GM18511 (cell line): ENCODE measurements around the gene CCDC187.
"Not testable (repeated sequence)": the region's sequence is repeated elsewhere in the genome, so short reads cannot be mapped to it uniquely, and the experiment has no call there.

Source experiments
- ATAC-seq: cut with Tn5 transposase; IDR thresholded peaks from one replicate; pipeline ENCODE4 v1.9.1; 2021; ENCODE audit warnings: mild to moderate bottlenecking, moderate library complexity; ENCODE audit not compliant: unreplicated experiment

The CCDC187 gene

DNA sequence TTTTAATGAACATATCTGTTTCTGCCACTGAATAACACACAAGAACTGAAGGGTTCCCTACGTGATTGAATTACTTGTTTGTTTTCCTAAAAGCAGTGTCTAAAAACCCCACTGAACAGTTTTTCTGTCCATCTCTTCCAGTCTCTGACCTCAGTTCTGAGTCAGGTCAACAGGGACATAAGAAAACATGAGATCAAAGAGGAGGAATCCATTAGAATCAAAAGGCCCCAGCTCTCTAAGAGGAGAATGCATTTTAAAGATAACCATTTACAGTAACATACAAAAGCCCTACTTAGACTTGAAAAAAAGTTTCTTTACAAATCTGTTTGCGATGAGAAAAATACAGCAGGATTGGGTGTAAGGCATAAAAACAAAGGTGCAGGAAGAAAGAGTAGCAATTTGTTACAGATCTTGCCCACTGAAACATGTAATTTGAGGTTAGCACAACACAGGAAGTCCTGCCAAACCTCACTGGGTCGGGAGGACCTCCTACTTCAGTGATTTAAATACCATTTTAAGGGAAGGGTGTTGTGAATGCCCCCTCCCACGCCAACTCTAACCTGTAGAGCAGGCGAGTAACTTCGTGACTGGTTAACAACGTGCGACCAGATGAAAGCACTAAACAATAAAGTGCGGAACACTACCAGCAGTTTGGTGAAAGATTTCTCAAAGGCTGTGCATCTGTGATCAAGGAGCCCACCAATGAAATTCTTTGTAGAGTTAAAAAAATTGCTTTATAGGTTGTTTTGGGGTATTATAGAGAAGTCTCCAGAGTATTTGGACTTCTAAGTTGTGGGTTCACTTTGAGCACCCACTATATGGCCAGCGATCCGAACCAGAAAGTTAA lies 59.5 kb downstream of the CCDC187 start:
- peak; percentile 35 for ATAC-seq

DNA sequence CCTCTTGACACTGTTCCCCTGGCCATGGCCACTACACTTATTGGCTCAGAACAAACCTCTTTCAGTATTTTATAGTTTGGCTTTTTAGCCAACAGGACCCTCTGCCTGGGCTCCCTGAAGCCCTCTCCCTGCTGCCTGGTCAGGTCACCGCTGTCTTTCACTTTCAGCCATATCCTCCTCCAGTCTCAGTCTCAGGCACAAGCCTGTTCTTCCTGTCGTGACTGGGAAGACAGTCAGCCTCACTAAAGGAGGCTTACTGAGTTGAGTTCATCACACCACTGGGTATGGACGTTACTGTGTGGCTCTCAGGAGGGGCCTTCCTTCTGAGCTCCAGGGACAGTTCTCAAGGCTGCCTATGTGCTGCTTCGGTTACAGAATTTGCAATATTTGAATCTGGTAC lies 60.3 kb downstream of the CCDC187 start:
- no peak for ATAC-seq

DNA sequence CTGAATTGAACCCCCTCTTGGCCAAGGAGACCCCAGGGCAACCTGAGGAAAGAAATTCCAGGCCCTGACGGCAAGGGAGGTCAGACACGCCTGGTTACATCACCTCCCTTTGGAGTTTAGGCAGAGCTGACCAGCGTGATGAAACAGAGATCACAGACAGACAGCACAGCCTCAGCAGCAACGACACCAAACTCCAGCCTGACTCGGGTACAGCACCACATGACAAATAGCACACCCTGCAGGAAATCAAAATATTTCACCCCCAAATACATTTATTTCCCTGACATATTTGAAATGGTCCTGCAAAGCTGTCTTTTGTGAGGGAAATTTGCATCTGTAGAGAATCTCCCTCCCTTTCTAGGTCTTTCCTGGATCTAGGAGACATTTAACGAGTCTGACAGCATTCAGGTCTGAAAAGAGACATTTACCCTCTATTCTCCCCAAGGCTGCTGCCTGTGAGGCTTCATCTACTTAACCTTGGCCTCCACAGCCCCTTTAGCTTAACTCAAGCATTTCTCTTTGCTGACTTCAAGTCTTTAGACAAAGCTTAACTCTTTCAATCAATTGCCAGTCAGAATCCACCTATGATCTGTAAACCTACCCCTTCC lies 60.9 kb downstream of the CCDC187 start:
- no peak for ATAC-seq

DNA sequence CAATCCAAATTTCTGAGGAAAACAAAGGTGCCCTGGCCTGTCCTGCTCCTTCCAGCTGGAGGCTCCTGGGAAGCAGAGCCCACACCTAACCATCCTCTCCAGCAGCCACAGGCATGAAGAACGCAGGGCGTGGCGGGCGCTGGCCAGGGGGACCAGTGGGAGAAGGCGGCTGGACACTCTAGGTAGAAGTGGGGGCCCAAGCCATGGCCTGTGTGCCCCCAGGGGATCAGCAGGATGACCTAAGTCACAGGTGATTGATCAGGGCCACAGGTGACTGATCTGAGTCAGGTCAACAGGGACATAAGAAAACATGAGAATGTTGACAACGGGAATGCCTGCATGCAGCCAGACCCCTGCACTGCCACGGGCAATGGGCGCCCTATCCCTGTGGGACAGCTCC lies 61.6 kb downstream of the CCDC187 start:
- no peak for ATAC-seq

DNA sequence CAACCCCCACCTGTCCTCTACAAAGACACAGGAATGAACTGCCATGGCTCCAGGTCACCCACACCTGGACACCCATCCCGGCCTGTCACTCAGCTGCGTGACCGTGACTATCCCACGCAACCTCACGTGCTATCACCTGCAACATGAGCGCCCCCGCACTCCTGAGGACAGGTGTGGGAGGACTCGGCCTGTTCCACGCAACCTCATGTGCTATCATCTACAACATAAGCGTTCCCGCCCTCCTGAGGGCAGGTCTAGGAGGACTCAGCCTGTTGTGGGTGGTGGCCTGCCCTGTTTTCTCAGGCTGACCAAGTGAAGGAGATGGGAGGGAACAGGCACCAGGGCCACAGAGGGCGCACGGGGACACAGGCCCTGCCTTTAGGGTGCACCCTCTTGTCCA lies 62.4 kb downstream of the CCDC187 start:
- no peak for ATAC-seq

DNA sequence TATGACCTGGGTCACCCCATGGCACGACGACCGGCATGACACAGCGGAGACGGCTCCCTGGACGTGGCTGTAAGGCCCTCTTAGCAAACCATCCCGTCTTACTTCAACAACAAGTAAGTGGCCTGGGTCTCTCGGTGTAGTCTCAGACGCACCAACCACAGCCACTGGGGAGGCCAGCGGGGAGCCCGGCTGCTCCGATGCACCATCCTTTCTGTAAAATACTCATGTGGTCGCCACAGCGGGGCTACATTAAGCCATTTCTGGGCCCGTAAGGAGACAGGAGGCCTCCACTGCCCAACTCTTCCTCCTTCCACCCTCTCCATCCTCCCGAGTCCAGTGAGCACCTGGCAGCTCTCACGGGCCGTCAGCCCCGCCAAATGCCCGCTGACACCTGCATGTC lies 63.0 kb downstream of the CCDC187 start:
- no peak for ATAC-seq

DNA sequence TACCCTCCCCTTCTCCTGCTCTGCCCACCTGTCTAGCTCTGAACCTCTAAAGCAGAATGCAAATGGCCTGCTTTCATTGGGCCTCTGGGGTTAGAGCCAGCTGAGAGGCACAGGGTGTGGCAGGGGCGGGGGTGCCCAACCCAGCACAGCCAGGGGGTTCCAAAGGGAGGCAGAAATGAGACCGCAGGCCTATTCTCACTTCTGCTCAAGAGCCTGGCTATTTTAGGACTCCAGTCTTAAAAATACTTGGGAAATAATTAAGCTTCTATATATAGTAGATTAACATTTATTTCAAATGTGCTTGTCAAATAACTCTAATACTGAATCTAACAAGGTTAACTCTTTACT lies 63.9 kb downstream of the CCDC187 start:
- peak; percentile 34 for ATAC-seq

DNA sequence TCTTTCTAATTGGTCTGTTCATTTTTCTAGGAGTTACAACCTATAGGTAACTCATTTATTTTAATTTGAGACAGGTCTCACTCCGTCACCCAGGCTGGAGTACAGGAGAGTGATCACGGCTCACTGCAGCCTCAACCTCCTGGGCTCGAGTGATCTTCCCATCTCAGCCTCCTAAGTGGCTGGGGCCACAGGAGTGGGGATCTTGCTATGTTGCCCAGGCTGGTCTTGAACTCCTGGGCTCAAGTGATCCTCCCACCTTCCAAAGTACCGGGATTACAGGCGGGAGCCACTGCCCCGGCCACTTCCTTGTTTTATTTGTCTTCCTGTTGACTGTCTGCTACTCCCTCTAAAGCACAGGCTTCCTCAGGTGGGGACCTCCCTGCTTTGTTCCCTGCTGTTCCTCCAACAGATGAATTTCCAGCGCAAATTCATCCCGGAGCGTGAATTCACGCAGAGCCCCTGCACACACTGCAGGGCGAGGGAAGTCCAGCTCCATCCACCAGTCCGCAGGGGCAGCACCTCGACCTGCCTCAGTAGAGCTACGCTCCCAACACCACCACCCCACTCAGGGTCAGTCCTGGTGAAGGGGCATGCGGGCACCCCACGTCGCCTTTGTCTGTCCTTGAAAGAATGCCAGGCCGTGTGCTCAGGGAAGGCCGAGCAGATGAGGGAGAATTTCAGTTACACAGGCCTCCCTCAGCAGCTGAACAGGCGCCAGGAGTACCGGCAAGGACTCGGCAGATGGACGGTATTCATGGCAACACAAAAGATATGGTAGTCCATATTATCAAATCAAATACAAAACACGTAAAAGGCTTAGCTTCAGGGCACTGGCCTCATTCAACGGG lies 64.5 kb downstream of the CCDC187 start:
- ATAC-seq, result no peak

DNA sequence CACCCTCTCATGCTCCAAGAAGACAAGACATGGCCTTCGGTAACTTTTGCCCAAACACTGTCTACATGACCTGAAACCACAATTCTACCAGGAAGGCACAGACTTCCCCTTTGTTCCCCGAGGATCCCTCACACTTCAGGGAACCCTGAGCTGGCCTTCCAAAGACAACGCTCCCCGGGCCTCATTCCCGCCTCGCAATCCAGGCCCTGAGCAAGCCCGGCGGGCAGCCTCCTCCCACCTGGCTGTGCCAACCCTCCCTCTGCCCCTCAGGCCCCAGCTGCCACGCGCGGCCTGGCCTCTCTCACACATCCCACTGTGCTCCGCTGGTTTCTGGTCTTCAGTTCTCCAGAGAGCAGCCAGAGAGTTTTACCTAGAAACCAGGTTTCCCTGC lies 65.6 kb downstream of the CCDC187 start:
- no peak for ATAC-seq

DNA sequence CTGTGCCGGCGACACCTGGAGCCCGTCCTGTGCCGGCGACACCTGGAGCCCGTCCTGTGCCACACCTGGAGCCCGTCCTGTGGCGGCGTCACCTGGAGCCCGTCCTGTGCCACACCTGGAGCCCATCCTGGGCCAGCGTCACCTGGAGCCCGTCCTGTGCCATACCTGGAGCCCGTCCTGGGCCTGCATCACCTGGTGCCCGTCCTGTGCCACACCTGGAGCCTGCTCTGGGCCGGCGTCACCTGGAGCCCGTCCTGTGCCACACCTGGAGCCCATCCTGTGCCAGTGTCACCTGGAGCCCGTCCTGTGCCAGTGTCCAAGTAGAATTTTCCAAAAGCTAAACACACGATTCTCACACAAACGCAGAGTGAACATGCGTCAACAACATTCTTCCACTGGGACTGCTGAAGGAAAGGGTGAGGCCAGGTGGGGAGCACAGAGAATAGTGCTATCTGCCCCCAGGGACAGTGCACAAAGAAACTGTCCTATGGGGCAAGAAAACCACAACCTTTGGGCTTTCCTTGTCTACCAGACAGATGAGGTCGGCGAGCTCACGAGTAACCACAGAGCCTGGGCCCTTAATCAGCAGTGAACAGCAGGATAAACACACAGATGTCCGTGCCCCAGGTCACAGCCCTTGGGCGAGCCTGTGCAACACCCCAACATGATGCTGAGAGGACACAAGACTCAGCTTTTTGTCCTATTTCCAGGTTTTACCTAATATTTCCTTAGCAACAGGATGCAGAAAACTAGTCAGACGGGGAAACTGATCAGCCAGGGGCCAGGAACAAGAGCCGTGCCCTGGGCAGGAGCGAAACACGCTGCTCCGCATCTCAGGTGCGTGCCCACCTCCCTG lies 66.2 kb downstream of the CCDC187 start:
- ATAC-seq, result no peak

DNA sequence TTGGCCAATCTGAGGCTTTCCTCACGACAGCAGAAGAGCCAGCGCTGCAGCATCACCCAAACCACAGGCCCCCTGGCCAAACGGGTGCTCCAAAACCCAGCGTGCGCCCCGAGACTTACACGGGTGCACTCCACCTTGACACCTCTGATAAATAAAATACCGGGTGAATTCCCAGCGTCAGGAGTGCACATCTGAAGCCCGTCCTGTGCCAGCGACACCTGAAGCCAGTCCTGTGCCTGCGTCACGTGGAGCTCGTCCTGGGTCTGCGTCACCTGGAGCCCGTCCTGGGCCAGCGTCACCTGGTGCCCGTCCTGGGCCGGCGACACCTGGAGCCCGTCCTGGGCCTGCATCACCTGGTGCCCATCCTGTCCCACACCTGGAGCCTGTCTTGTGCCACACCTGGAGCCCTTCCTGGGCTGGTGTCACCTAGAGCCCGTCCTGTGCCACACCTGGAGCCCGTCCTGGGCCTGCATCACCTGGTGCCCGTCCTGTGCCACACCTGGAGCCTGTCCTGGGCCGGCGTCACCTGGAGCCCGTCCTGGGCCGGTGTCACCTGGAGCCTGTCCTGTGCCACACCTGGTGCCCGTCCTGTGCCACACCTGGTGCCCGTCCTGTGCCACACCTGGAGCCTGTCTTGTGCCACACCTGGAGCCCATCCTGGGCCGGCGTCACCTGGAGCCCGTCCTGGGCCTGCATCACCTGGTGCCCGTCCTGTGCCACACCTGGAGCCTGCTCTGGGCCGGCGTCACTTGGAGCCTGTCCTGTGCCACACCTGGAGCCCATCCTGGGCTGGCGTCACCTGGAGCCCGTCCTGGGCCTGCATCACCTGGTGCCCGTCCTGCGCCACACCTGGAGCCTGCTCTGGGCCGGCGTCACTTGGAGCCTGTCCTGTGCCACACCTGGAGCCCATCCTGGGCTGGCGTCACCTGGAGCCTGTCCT lies 67.2 kb downstream of the CCDC187 start:
- not testable (repeated sequence) for ATAC-seq

DNA sequence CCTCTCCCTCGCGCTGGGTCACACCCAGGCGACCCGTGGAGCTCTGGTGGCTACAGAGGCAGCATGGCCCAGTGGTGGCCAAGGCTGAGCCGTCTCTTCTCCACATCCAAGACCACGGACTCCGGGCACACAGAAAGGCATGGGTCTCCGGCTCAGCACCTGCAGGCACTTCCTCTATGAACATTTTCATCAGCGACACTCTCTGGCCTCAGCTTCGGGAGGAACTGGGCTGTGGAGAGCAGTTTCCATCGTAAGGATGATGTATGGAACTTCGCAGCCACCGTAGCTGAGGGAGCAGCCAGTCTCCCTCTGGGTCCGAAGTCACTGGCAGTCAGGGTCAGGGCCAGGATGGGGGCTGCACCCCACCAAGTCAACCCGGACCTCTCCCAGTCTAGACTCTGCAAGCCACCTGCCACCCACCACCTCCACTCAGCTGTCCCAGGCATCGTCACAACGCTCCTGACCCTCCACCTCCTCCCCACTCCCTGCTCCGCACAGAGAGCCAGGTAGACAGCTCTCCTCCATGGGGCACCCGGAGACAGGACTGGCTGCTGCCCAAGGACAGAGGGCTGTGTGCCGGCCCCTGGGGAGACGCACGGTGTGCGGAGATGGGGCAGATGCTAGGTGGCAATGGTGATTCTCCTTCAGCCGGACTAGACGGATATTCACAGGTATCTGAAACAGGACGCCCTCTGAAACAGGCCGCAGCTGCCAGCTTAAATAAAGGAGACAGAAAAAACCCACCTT lies 68.0 kb downstream of the CCDC187 start:
- no peak for ATAC-seq

DNA sequence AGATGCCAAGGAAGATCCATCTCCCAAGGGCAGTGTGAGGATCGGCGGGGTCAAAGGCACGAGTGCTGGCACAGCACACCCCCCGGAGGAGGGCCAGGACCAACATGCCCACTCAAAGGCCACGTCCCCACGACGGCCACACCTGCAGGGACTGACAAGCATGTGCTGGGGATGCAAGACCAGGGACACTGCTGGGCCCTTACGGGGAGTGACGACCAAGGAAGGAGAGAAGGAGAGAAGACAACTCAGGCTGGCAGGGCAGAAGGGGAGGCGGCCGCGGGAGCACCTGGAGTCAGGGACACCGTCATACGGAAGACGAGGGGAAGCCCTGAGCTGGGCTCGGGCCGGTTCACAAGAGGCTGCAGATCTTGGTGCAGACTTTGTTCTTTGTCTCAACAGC lies 68.7 kb downstream of the CCDC187 start:
- ATAC-seq, result no peak

DNA sequence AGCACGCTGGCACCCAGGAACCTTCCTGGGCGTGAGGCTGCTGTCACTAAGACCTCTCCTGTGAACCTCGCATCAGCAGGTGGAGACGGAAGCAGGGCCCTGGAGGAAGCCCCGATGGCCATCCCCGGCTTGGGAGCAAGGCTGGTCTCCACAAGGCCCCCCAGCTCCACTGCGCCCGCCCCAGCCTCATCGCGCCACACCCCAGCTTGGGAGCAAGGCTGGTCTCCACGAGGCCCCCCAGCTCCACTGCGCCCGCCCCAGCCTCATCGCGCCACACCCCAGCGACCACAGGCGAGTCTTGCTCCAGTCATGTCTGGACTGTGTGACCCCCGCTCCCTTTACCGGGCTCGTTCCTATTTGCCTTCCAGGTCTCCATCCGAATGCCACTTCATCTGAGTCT lies 69.3 kb downstream of the CCDC187 start:
- ATAC-seq, result no peak

DNA sequence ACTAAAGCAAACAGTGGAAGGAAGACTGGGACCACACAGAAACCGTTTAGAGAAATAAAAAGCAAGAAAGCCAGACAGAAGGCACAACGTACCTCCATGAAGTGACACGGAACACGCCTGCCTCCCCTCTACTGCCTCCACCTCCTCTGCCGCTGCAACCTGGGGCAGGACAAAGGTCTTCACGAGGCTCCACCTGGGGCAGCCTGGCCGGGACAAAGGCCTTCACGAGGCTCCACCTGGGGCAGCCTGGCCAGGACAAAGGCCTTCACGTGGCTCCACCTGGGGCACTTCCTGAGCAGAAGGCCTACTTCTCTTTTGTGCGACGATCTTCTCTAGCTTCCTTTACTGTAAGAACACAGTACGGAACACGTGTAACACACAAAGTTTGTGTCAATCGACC lies 70.0 kb downstream of the CCDC187 start:
- no peak for ATAC-seq

DNA sequence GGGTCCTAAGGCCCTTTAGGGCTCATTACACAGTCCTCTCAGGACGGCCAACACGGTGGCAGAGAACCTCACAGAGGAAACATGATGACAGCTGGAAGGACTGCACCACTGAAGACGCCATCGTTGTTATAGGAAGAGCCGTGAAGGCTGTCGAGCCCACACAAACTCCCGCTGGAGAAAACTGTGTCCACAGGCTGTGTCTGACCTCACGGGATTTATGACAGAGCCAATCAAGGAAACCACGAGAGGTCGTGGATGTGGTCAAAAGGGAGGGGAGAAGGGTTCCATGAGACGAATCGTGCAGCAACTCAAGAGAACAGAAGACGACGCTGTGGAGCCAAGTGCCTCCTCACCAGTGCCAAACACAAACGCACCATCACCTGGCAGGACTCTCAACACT lies 70.5 kb downstream of the CCDC187 start:
- no peak for ATAC-seq

DNA sequence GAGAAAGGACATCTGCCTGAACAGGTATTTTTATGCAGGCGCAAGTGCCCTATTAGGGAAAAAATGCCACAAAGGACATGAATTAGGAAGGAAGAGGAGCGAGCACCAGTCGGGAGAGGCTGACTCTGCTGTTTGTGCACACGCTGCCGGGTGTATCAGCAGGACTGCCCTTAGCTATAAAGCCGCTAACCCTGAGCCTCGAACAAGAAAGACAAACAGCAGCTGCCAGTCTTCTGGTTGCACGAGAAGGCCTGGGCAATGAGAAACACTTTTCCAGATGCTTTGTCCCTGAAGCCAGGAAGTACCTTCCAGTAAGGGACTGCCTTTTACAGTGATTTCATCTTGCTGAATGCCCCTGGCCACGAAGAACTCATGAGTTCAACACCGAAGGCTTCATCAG lies 70.9 kb downstream of the CCDC187 start:
- no peak for ATAC-seq

DNA sequence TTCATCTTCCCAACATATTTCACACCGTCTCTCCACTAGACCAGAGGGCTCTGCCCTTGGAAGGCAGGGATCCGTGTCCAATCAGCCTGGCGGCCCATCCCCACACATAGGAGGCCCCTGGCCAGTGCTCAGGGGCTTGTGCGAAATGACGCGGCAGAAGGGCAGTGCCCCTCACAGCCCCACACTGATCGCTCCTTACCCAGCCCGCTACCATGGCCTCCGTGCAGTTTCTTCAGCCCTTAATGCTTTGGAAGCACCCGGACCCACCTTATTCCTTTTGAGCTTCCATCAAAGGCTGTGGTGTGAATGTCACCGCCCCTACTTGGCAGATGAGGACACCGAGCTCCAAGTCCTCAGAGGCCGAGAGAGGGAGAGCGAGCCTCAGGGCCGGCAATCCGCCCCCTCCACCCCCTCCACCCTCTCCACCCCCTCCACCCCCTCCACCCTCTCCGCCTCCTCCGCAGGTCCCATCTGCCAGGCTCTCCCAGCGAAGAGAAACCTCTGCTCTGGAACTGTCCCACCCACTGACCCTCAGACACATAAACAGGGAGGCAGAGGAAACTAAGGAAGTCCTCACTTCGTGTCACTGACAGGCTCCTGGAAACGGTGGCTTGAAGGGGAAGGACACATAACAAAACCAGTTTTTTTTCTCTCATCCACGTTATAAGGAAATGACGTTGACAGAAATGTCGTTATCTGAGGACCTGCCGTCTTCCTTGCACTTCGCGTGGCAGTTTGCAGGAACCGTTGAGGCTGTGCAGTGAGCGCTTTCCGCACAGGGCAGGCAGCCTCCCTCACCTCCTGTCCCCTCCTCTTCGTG lies 72.2 kb downstream of the CCDC187 start:
- ATAC-seq, result no peak
